MV-4-11 (cell line): Measurements from ENCODE around the gene SLFN11.
"Not testable (repeated sequence)": the region's sequence is repeated elsewhere in the genome, so short reads cannot be mapped to it uniquely, and the experiment has no call there.

Source experiments
- DNase-seq: peaks from one replicate; lab custom pipeline; 2025; lab: John Stamatoyannopoulos, UW

SLFN11 gene

GRCh38 chr17:35359398-35359797 is 14.0 kb downstream of the SLFN11 start:
- DNase-seq = no peak

DNA sequence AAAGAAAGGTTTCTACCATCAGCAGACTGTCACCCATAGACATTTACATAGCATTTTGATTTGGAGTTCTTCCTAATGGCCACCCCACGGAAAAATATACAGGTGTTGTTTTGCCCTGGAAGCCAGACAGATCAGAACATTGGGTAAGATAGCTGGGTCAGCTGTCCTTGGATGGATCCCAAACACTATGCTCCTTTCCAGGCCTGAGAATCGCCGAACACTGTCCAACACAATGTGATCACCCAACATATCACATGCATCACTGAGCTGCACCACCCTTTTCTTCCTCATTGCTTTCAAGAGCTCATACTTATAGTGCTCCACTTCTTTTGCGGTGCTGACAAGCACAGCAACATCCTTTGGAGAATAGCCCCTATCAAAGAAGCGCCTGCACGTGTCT is 21.1 kb downstream of the SLFN11 start:
- no peak for DNase-seq

DNA sequence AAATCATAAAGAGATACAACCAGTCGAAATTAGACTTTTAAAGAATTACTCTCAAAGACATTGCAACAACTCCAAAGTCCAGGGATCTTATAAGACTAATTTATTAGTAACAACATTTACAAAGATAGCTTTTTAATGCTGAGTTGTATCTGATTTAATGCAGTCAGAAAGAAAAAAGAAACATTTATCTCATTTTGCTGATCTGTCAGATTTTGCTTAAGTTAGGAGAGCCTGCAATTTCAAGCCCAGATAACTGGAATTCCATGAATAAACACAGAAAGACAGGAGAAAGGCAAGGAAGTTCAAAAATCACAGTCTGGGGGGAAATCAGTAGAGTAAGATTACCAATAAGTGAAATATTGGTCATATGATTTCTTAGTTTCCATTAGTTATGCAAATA is 22.9 kb downstream of the SLFN11 start:
- DNase-seq = no peak

GRCh38 chr17:35345926-35346771 is 27.3 kb downstream of the SLFN11 start:
- peak; percentile 90 for DNase-seq

GRCh38 chr17:35345445-35345925 is 27.9 kb downstream of the SLFN11 start:
- no peak for DNase-seq

GRCh38 chr17:35344262-35344661 is 29.2 kb downstream of the SLFN11 start:
- DNase-seq = no peak

DNA sequence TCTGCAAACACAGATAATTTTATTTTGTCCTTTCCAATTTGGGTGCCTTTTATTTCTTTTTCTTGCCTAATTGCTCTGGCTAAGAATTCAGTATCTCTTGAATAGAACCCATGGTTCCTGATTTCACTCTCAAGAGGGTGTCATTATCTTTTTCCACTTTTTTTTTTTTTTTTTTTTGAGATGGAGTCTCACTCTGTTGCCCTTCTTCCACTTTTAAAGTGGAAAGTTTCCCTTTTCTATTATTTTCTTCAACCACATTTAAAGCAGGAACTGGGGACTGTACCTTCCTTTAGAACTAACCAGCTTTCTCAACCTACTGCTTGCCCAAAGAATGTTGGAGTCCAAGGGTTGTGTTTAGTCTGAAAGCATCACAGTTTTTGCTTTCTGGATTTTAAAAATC is 31.1 kb downstream of the SLFN11 start:
- peak; percentile 45 for DNase-seq

DNA sequence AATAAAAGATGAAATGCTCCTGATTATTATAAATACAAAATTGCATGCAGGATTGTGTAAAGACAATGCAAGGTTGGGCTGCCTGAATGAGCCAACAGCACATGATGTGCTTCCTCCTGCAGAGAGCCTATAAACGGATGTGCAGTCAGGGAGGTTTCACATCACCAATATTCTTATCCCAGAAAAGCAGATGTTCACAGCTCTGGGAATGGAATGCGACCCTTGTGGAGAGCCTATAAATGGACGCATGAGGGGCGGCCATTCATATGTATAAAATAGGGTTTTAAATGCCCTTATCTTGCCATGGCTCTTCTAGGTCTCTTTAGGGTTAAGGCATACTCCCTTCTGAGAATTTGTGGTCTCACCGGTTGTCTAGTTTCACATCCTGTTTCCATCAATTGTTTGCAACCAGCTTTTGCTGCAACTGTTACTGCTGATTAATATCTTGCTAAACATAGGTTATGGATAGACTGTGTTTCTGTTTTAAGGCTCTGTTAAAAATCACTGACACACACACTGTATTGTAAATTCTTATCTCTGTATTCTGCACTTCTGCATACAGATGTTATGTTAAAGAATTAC is 31.9 kb downstream of the SLFN11 start:
- DNase-seq = peak; percentile 93

GRCh38 chr17:35338230-35338629 is 35.2 kb downstream of the SLFN11 start:
- DNase-seq = no peak

- no peak for DNase-seq
Observed at GRCh38 chr17:35337364-35337763, 36.1 kb downstream of the SLFN11 start.

DNA sequence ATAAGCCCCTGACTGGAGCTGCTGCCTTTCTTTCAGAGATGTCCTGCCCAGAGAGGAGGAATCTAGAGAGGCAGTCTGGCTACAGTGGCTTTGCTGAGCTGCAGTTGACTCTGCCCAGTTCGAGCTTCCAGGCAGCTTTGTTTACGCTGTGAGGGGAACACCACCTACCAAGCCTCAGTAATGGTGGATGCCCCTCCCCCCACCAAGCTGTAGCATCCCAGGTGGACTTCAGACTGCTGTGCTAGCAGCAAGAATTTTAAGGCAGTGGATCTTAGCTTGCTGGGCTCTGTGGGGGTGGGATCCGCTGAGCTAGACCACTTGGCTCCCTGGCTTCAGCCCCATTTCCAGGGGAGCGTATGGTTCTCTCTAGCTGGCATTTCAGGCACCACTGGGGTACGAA is 39.8 kb downstream of the SLFN11 start:
- DNase-seq = not testable (repeated sequence)

DNA sequence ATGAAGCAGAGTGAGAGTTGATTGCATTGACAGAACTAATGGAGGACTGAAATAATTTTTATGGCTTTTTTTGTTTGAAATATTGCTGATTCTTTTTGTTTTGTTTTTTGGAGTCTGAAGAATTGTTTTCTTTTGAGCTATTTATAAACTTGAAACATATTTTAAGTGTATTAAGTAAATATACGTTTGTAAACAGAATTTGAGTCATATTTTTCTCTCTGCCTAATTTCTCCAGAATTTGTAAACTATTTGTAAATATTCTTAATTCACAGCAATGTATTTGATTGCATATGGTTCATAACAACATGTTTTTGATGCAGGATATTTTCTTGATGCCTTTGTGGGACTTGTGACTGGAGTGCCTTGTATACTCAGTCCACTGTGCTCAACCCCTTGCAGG is 50.7 kb downstream of the SLFN11 start:
- no peak for DNase-seq

- DNase-seq = no peak
Observed at GRCh38 chr17:35315971-35316370, 57.5 kb downstream of the SLFN11 start.

- DNase-seq = no peak
Observed at GRCh38 chr17:35315283-35315682, 58.1 kb downstream of the SLFN11 start.

DNA sequence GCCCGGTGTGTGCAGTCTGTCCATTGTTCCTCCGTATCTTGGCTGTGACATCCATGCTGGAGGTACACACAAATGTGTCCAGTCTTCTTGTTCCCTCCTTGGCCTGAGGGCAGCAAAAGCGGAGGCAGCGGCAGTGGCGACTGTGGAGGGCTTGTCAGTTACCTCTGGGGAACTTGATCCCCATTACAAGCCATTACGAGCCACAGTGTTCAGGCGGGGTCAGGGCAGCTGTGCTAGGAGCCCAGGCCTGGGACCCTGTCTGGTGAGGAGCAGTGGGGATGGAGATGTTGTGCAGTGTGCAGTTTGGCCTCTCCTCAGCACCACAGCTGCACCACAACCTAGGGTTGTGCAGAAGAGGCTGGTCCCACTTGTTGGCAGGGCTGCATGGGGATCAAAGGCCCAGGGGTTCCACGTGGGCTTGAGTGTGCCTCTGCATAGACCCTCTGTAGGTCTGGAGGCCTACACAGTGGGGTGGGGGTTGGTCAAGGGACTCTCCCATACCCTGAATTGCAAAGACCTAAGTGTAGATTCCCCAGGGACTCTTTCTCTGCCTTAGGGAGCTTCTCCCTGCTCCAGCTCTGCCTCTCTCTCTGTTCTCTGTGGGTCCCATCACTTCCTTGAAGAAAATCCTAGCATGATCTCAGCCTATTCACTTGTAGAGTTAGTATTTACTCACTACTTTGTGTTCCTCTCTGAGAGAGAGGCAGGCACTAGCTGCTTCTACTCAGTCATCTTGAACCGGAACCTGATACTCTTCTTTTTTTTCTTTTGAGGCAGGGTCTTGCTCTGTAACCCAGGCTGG is 58.8 kb downstream of the SLFN11 start:
- DNase-seq = no peak

- no peak for DNase-seq
Observed at GRCh38 chr17:35313875-35314409, 59.5 kb downstream of the SLFN11 start.

GRCh38 chr17:35312790-35313711 is 60.4 kb downstream of the SLFN11 start:
- DNase-seq = peak; percentile 71

DNA sequence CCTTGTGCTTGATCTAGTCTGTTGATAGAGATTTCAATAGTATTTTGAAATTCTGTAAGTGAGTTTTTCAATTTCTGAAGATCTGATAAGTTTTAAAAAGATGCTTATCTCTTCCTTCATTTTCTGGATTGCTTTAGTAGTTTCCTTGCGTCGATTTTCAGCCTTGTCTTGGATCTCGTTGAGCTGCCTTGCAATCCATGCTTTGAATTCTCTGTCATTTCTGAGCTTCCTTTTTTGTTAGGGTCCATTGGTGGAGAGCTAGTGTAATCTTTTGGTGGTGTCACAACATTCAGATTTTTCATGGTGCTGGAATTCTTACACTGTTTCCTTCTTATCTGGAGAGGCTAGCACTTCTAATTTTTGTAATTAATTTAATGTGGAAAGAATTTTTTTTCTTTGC is 61.1 kb downstream of the SLFN11 start:
- no peak for DNase-seq

DNA sequence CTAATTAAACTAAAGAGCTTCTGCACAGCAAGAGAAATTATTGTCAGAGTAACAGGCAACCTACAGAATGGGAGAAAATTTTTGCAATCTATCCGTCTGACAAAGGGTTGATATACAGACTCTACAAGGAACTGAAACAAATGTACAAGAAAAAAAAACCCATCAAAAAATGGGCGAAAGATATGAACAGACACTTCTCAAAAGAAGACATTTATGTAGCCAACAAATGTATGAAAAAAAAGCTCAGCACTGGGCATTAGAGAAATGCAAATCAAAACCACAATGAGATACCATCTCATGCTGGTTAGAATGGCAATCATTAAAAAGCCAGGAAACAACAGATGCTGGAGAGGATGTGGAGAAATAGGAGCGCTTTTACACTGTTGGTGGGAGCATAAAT is 64.1 kb downstream of the SLFN11 start:
- DNase-seq = peak; percentile 55
